ENCODE data around the gene SORCS2. TPM values are rescaled to one million over a fixed set of nuclear protein-coding genes. Genes with fewer than 3 reads are reported as not detected.
A peak's percentile ranks its signal among the peaks of the same experiment; 100 is the strongest.

The SORCS2 gene
- total and polyA plus RNA-seq, 8 donors: 4.6 to 9.7 (median 7.2) TPM

DNA sequence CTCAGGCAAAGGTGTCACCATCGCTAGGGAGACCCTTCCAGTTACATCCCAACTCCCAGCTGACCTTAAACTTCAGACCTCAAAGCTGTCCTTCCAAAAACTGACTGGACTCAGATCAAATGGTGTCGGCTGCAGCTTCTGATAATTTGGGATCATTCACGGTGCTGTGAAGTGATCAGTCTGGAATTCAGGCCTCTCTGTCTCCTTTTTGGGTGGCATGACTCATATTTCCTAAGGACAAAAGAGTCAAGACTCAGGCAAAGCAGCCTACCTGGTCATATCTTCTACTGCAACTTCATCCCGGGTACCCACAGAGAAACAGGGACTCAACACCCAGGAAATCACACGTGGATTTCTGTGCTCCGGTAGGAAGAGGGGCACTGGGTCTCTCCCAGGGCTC is 87.6 kb downstream of the SORCS2 start:
- Histone ChIP-seq H3K27me3 (peaks cover 0 to 4% of the 10 kb centered on the region in 2 donors), H3K27ac (no peak overlapping the region), H3K4me3 (no peak overlapping the region), H3K9me3 (no peaks in the 10 kb centered on the region), H3K36me3 (no peaks in the 10 kb centered on the region), H3K4me1 (no peaks in the 10 kb centered on the region)
- no peak for ATAC-seq
- TF ChIP-seq, protein P1, sequence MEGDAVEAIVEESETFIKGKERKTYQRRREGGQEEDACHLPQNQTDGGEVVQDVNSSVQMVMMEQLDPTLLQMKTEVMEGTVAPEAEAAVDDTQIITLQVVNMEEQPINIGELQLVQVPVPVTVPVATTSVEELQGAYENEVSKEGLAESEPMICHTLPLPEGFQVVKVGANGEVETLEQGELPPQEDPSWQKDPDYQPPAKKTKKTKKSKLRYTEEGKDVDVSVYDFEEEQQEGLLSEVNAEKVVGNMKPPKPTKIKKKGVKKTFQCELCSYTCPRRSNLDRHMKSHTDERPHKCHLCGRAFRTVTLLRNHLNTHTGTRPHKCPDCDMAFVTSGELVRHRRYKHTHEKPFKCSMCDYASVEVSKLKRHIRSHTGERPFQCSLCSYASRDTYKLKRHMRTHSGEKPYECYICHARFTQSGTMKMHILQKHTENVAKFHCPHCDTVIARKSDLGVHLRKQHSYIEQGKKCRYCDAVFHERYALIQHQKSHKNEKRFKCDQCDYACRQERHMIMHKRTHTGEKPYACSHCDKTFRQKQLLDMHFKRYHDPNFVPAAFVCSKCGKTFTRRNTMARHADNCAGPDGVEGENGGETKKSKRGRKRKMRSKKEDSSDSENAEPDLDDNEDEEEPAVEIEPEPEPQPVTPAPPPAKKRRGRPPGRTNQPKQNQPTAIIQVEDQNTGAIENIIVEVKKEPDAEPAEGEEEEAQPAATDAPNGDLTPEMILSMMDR (IDR thresholded peaks at IDR 0.05): no peak
- intact Hi-C loops (cut with DNase I): no loop called here
- DNase-seq: no peak

DNA sequence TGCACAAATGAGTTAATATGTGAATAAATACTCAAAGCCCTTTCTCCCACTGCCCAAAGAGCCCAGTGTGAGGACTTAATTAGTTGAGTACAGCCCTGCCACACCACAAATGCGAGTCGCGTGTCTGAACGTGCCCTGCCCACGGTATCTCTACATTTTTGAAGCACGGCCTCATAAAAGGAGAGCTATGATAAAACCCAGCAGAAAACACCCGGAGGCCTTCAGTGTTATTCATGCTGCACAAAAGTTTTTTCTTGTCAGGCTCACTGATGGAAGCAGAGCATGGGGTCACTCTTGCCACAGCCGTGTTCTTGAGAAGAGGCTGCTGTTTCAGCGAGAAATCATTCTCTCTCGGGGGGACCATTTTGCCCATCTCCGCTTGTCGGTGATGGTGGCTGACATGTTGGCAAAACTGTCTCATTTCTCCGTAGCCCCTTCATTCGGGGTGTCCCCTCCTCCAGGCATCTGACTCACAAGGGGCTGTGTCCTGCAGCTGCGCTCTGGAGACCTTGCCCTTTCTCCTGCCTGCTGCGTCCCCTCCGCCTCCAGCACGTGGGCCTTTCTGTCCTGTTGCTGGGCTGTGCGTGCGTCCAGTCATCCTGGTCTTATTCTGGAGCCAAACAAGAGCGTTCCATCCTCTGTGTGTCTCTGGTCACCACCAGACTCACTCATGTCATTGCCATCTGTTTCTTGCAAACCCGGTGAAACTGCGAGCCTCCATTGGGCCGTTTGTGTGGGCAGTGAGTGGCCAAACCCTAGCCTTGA is 88.8 kb downstream of the SORCS2 start:
- H3K27me3 ChIP-seq: peaks cover 0 to 4% of the 10 kb centered on the region in 2 donors
- no peaks in the 10 kb centered on the region for H3K36me3 ChIP-seq
- DNase-seq: peak in 2 of 4 donors; percentile 49
- intact Hi-C loops (cut with DNase I): no loop called here
- no peak overlapping the region for H3K4me3 ChIP-seq
- ATAC-seq: no peak
- TF ChIP-seq, protein P1 (IDR thresholded peaks at IDR 0.05): no peak
- H3K9me3 ChIP-seq: no peaks in the 10 kb centered on the region
- H3K4me1 ChIP-seq: no peaks in the 10 kb centered on the region
- H3K27ac ChIP-seq: no peak overlapping the region

DNA sequence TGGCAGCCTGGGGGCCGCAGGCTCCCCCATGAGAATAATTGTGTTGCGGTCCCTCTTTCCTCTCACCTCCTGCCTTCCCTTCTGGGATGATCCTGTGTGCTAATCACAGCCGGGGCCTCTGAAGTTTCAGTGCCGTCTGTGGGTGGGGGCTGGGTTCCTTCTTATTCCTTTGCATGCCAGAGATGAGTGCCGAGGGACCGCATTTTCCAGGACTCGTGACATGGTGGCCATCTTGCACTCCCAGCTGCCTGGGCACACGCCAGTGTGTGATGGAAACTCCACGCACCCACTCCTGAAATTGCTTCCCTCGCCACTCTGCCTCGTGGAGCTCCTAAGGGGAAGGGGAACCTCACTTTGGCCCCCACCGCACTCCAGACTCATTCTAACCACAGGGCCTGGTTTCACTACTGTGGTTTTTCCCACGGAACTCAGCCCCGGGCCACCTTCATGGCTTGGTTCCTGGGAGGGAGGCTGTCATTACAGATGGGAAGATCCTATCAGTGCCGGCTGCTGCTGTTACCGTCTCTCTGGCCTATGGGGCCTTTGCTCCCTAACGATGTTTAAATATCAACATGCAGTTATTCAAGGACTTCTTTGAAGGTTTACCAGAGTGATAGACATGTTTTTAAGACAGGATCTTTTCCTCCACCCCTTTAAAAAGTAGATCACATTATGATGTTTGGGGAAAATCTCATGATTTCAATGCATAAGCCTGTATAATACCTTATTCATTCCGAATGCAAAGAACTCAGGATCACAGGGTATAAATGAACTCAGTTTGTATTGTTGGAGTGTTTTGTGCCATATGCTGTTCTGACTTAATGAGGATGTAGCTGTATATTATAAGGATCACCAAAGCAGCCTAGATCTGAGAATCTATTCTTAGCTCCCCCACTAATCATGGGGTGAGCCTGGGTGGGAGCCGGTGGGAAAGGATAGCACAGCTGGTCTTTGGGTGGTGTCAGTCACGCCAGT is 89.6 kb downstream of the SORCS2 start:
- Histone ChIP-seq H3K9me3 (no peaks in the 10 kb centered on the region), H3K4me1 (no peaks in the 10 kb centered on the region), H3K27me3 (peaks cover 0 to 10% of the 10 kb centered on the region in 2 donors), H3K4me3 (no peak overlapping the region), H3K36me3 (no peaks in the 10 kb centered on the region), H3K27ac (no peak overlapping the region)
- ATAC-seq (no peak), DNase-seq (peak in 1 of 4 donors; percentile 39)
- intact Hi-C loops (cut with DNase I): no loop called here
- TF ChIP-seq, protein P1 (IDR thresholded peaks at IDR 0.05): no peak

DNA sequence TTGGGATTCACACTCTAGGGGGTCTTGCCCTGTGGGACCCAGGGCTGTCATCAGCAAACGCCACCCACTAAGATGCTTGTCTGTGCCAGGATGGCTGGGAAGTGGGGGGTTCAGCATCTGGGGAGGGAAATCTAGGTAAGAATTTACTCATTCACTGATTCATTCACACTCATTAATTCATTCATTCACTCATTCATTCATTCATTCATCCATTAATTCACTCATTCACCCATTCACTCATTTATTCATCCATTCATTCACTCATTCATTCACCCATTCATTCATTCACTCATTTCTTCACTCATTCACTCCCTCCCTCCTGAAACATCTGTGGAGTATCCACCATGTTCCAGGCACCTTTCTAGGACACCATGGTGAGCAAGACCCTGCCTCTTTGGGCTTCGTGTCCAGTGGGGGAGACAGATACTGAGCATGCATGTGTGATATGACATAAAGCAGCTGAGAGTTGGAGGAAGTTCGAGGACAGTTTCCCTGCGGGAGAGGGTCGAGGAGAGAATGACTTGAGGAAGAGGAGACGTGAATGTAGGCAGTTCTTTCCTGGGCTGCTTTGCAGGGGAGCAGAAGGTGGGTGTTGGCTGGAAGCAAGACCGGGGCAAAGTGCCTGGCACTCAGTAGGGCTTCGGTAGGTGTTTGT is 90.6 kb downstream of the SORCS2 start:
- Histone ChIP-seq H3K27ac (no peak overlapping the region), H3K9me3 (no peaks in the 10 kb centered on the region), H3K4me3 (no peak overlapping the region), H3K4me1 (no peaks in the 10 kb centered on the region), H3K36me3 (no peaks in the 10 kb centered on the region), H3K27me3 (peaks cover 0 to 18% of the 10 kb centered on the region in 2 donors)
- ATAC-seq (peak; percentile 78), DNase-seq (peak in 1 of 4 donors; percentile 33)
- intact Hi-C loops (cut with DNase I): no loop called here
- TF ChIP-seq, protein P1 (IDR thresholded peaks at IDR 0.05): no peak

Data from left lung (tissue), 10 donors.